ENCODE measurements around the gene UNC5CL. TPM values are rescaled to one million over a fixed set of nuclear protein-coding genes. Genes with fewer than 3 reads are reported as not detected.
"Not testable (repeated sequence)": the region's sequence is repeated elsewhere in the genome, so short reads cannot be mapped to it uniquely, and the experiment has no call there.

The UNC5CL gene
- total RNA-seq, 2 donors from 2014 or later = 0.46 to 1.6 TPM

GRCh38 chr6:41013466-41014153 is 25.4 kb downstream of the UNC5CL start:
- Histone ChIP-seq H3K27ac (no peak overlapping the region), H3K4me1 (replicated peaks) (no peaks in the 10 kb centered on the region), H3K4me3 (no peak overlapping the region), H3K36me3 (no peaks in the 10 kb centered on the region), H3K27me3 (replicated peaks; ENCODE audit: insufficient read depth) (no peaks in the 10 kb centered on the region), H3K9me3 (no peaks in the 10 kb centered on the region)
- WGBS = 93% methylated on average over 5 of the region's 5 CpGs
- DNase-seq (ENCODE audit: low spot score) = no peak
- TF ChIP-seq POLR2A (IDR thresholded peaks at IDR 0.05) = no peak
- TF ChIP-seq POLR2AphosphoS5 (IDR thresholded peaks at IDR 0.05) = no peak
- no peak for TF ChIP-seq CTCF (IDR thresholded peaks at IDR 0.05)
- intact Hi-C loops (cut with DNase I) = no loop called here

GRCh38 chr6:41011673-41012072 is 27.3 kb downstream of the UNC5CL start:
- 76% methylated on average over 2 of the region's 2 CpGs for WGBS
- TF ChIP-seq POLR2A (IDR thresholded peaks at IDR 0.05) = no peak
- TF ChIP-seq CTCF (IDR thresholded peaks at IDR 0.05) = no peak
- TF ChIP-seq POLR2AphosphoS5 (IDR thresholded peaks at IDR 0.05) = no peak

GRCh38 chr6:41009669-41010068 is 29.4 kb downstream of the UNC5CL start:
- H3K36me3 ChIP-seq = no peaks in the 10 kb centered on the region
- WGBS = 85% methylated on average over 1 of the region's 1 CpG
- intact Hi-C loops (cut with DNase I) = no loop called here
- H3K4me1 ChIP-seq (replicated peaks) = no peaks in the 10 kb centered on the region
- H3K27me3 ChIP-seq (replicated peaks; ENCODE audit: insufficient read depth) = no peaks in the 10 kb centered on the region
- no peak overlapping the region for H3K4me3 ChIP-seq
- TF ChIP-seq CTCF (IDR thresholded peaks at IDR 0.05) (no peak), POLR2AphosphoS5 (IDR thresholded peaks at IDR 0.05) (no peak), POLR2A (IDR thresholded peaks at IDR 0.05) (no peak)
- H3K27ac ChIP-seq = no peak overlapping the region
- H3K9me3 ChIP-seq = no peaks in the 10 kb centered on the region
- DNase-seq (ENCODE audit: low spot score) = no peak

More at GRCh38 chr6:41011673-41012072, 27.3 kb downstream of the UNC5CL start:
- no peaks in the 10 kb centered on the region for H3K9me3 ChIP-seq
- intact Hi-C loops (cut with DNase I) = no loop called here
- no peak overlapping the region for H3K27ac ChIP-seq
- DNase-seq (ENCODE audit: low spot score) = no peak
- no peaks in the 10 kb centered on the region for H3K27me3 ChIP-seq (replicated peaks; ENCODE audit: insufficient read depth)
- no peak overlapping the region for H3K4me3 ChIP-seq
- no peaks in the 10 kb centered on the region for H3K4me1 ChIP-seq (replicated peaks)
- no peaks in the 10 kb centered on the region for H3K36me3 ChIP-seq

- no peak overlapping the region for H3K27ac ChIP-seq
- no peaks in the 10 kb centered on the region for H3K4me1 ChIP-seq (replicated peaks)
- no peak overlapping the region for H3K4me3 ChIP-seq
- no peaks in the 10 kb centered on the region for H3K9me3 ChIP-seq
- H3K36me3 ChIP-seq = no peaks in the 10 kb centered on the region
- H3K27me3 ChIP-seq (replicated peaks; ENCODE audit: insufficient read depth) = no peaks in the 10 kb centered on the region
- DNase-seq (ENCODE audit: low spot score) = no peak
- 93% methylated on average over 3 of the region's 3 CpGs for WGBS
- intact Hi-C loops (cut with DNase I) = no loop called here
- TF ChIP-seq CTCF (IDR thresholded peaks at IDR 0.05) (no peak), POLR2A (IDR thresholded peaks at IDR 0.05) (no peak), POLR2AphosphoS5 (IDR thresholded peaks at IDR 0.05) (no peak)
These were observed 31.0 kb downstream of the UNC5CL start for GRCh38 chr6:41008011-41008410.

GRCh38 chr6:41006980-41007379 is 32.0 kb downstream of the UNC5CL start:
- intact Hi-C loops (cut with DNase I); H3K36me3 ChIP-seq; H3K27me3 ChIP-seq (replicated peaks; ENCODE audit: insufficient read depth); H3K27ac ChIP-seq; DNase-seq (ENCODE audit: low spot score); H3K4me1 ChIP-seq (replicated peaks); H3K4me3 ChIP-seq; H3K9me3 ChIP-seq: not testable (repeated sequence)
- WGBS = 93% methylated on average over 4 of the region's 4 CpGs
